Measurements from ENCODE around the gene LRRD1.
"Not testable (repeated sequence)": the region's sequence is repeated elsewhere in the genome, so short reads cannot be mapped to it uniquely, and the experiment has no call there.

LRRD1 gene

GRCh38 chr7:92137557-92137956 lies 41.4 kb downstream of the LRRD1 start:
- DNase-seq, result no peak

GRCh38 chr7:92135052-92135889 lies 43.7 kb downstream of the LRRD1 start:
- no peak for DNase-seq

- DNase-seq, result peak; percentile 92
Measured at GRCh38 chr7:92134271-92135051, 44.5 kb downstream of the LRRD1 start, which contains the start of gene CYP51A1. CYP51A1 (minus strand) TSS chr7:92134477; CDS start chr7:92134364, 113 bp downstream.

- DNase-seq, result no peak
Measured at GRCh38 chr7:92133737-92134270, 45.1 kb downstream of the LRRD1 start.

- DNase-seq, result no peak
Measured at GRCh38 chr7:92133133-92133736, 45.7 kb downstream of the LRRD1 start.

- no peak for DNase-seq
Measured at GRCh38 chr7:92131764-92132330, 47.1 kb downstream of the LRRD1 start.

GRCh38 chr7:92131093-92131492 lies 47.8 kb downstream of the LRRD1 start:
- DNase-seq, result no peak

GRCh38 chr7:92121681-92122080 lies 57.3 kb downstream of the LRRD1 start:
- no peak for DNase-seq

GRCh38 chr7:92119213-92119759 lies 59.7 kb downstream of the LRRD1 start:
- DNase-seq, result no peak

- no peak for DNase-seq
Measured at GRCh38 chr7:92116949-92117348, 62.0 kb downstream of the LRRD1 start.

GRCh38 chr7:92115821-92116220 lies 63.1 kb downstream of the LRRD1 start:
- no peak for DNase-seq

GRCh38 chr7:92110857-92111256 lies 68.1 kb downstream of the LRRD1 start:
- DNase-seq, result no peak

- DNase-seq, result no peak
Measured at GRCh38 chr7:92108821-92109220, 70.1 kb downstream of the LRRD1 start.

- not testable (repeated sequence) for DNase-seq
Measured at GRCh38 chr7:92102862-92103261, 76.1 kb downstream of the LRRD1 start.

- no peak for DNase-seq
Measured at GRCh38 chr7:92100534-92100933, 78.4 kb downstream of the LRRD1 start.

- DNase-seq, result no peak
Measured at GRCh38 chr7:92095380-92095779, 83.6 kb downstream of the LRRD1 start.
